Lower leg skin (tissue), 3 donors: Measurements from ENCODE around the gene SLC37A1.

Source experiments
- CTCF ChIP-seq, 3 donors: fragments of 450-650 bp; IDR thresholded peaks; one replicate each; pipeline ENCODE4 v1.5.1; 2016; ENCODE audit warnings: antibody characterized with exemption in 3 of 3, mild to moderate bottlenecking in 3 of 3, moderate library complexity in 2 of 3
- POLR2A ChIP-seq, 2 donors: fragments of 450-650 bp; IDR thresholded peaks; one replicate each; pipeline ENCODE4 v1.6.1; 2016 to 2017; ENCODE audit warnings: antibody characterized with exemption in 2 of 2, mild to moderate bottlenecking in 1 of 2, moderate library complexity in 1 of 2

DNA sequence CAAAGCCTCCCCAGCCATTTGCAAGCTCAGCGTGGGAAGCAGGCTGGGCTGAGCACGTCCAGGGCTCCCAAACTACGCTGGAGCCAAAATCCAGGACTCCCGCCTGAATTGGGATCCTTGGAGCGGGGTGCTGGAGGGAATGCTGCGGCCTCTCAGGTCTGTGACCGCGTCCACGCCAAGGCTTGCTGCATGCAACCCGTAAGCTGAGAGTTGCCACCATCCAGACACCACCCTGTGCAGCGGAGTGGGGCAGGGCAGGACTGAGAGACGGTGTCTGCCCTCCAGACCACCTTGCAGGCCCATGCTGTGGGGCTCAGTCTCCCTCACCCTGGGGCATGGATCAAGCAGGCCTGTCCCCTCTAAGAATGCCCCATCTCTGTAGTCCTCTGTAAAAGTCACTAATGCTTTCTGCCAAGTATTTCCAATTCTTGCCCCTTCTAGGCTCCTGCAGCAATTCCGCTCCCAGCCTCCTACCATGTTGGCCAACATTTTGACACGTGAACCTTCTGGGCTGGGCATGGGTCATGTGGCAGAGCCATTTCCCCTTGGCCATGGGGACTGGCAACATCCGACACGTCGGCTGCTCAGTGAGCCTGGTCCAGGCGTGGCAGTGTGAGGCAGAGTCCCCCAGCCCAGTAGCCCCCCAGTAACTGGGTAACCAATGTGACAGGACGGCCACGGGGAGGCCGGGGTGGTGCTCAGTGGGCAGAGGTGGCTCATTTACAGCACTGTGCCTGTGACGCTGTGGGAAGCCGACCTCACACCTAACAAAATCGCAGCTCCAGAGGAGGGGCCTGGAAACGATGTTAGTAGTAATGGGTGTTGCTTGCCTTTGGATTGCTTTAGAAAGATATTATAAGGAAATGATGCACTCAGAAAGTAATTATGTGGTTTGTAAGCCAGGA, 81.9 kb downstream of the SLC37A1 start:
- no peak for TF ChIP-seq CTCF (IDR thresholded peaks at IDR 0.05)
- TF ChIP-seq POLR2A (IDR thresholded peaks at IDR 0.05) = no peak
